Tibial artery (tissue), 4 donors: Measurements from ENCODE around the gene COX7A2L.

Experiments used
- DNase-seq, 2 donors: peaks; one replicate each; pipeline ENCODE4 v3.0.0-alpha.2; 2019
- H3K27ac ChIP-seq, 2 donors: fragments of 200-600 bp; sonication (generic) in 1 of 2; 1 replicate in 1 of 2; 2 replicates in 1 of 2; pipeline ENCODE4 v1.5.1; 2018 to 2019; ENCODE audit warnings: mild to moderate bottlenecking in 1 of 2
- H3K27me3 ChIP-seq, 2 donors: fragments of 200-600 bp; sonication (generic) in 1 of 2; one replicate each; pipeline versions ENCODE4 v1.5.1 to v1.6.0; 2016 to 2019
- H3K36me3 ChIP-seq, 3 donors: fragments of 200-600 bp; sonication (generic) in 2 of 3; one replicate each; pipeline ENCODE4 v1.5.1; 2016 to 2019; ENCODE audit warnings: mild to moderate bottlenecking in 2 of 3
- H3K4me1 ChIP-seq, 4 donors: fragments of 200-600 bp; sonication (generic) in 2 of 4; 1 replicate in 3 of 4; 2 replicates in 1 of 4; pipeline ENCODE4 v1.5.1; 2016 to 2019
- H3K4me3 ChIP-seq, 2 donors: fragments of 200-600 bp; sonication (generic) in 1 of 2; 1 replicate in 1 of 2; 2 replicates in 1 of 2; pipeline ENCODE4 v1.5.1; 2018 to 2019; ENCODE audit warnings: mild to moderate bottlenecking in 2 of 2
- H3K9me3 ChIP-seq, 3 donors: fragments of 200-600 bp; sonication (generic) in 1 of 3; one replicate each; pipeline ENCODE4 v1.5.1; 2016 to 2019
- intact Hi-C: fragments of 100-400 bp; cut with DNase I; formaldehyde crosslinking; loops from one replicate; pipeline ENCODE4 v1.15.0; 2023; ENCODE audit warnings: low total_unique reads
- TF ChIP-seq, protein P1 (sequence below), 2 experiments: fragments of 200-600 bp in 1 of 2; fragments of 450-650 bp in 1 of 2; IDR thresholded peaks; one replicate each; pipeline ENCODE4 v1.5.1; 2017 to 2019; ENCODE audit warnings: antibody characterized with exemption in 2 of 2, mild to moderate bottlenecking in 1 of 2, moderate library complexity in 1 of 2

COX7A2L gene

DNA sequence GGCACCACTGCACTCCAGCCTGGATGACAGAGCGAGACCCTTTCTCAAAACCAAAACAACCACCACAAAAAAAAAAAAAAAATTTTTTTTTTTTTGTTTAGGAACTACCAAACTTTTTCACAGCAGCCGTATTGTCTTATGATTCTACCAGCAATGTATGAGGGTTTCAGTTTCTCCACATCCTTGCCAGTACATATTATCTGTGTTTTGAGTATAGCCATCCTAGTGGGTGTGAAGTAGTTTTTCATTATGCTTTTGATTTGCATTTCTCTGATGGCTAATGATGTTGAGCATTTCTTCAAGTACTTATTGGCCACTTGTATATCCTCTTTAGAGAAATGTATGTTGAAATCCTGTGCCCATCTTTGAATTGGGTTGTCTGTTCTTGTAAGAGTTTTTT lies 51.7 kb downstream of the COX7A2L start:
- no peaks in the 10 kb centered on the region for H3K4me1 ChIP-seq
- H3K36me3 ChIP-seq: peaks cover 10 to 22% (median 21%) of the 10 kb centered on the region in 3 donors
- no peaks in the 10 kb centered on the region for H3K9me3 ChIP-seq
- no peaks in the 10 kb centered on the region for H3K27me3 ChIP-seq
- TF ChIP-seq, protein P1, sequence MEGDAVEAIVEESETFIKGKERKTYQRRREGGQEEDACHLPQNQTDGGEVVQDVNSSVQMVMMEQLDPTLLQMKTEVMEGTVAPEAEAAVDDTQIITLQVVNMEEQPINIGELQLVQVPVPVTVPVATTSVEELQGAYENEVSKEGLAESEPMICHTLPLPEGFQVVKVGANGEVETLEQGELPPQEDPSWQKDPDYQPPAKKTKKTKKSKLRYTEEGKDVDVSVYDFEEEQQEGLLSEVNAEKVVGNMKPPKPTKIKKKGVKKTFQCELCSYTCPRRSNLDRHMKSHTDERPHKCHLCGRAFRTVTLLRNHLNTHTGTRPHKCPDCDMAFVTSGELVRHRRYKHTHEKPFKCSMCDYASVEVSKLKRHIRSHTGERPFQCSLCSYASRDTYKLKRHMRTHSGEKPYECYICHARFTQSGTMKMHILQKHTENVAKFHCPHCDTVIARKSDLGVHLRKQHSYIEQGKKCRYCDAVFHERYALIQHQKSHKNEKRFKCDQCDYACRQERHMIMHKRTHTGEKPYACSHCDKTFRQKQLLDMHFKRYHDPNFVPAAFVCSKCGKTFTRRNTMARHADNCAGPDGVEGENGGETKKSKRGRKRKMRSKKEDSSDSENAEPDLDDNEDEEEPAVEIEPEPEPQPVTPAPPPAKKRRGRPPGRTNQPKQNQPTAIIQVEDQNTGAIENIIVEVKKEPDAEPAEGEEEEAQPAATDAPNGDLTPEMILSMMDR (IDR thresholded peaks at IDR 0.05): no peak
- intact Hi-C loops: no loop called here
- no peak overlapping the region for H3K4me3 ChIP-seq
- DNase-seq: no peak
- H3K27ac ChIP-seq: no peak overlapping the region

DNA sequence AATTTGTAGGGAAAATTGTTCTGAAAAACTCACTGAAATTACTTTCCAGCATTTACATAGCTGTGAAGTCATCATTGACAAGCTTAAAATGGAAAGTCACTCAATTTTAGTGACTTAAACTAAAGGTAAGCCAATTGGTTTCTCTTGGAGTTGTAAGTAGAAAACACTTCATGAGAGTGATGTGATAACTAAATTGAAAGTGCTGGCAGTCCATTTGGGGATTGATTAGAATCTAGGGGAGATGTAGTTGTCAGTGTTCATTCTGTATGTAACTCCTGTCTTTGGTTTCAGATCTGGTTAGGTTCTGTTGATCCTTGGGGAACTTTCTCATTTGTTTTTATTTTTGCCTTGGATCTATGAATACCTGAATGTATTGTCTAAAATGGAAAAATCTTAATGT lies 53.8 kb downstream of the COX7A2L start:
- Histone ChIP-seq H3K9me3 (no peaks in the 10 kb centered on the region), H3K27ac (no peak overlapping the region), H3K36me3 (peaks cover 26 to 42% (median 41%) of the 10 kb centered on the region in 3 donors), H3K4me1 (no peaks in the 10 kb centered on the region), H3K4me3 (no peak overlapping the region), H3K27me3 (no peaks in the 10 kb centered on the region)
- DNase-seq: no peak
- intact Hi-C loops: no loop called here
- TF ChIP-seq, protein P1 (IDR thresholded peaks at IDR 0.05): no peak

DNA sequence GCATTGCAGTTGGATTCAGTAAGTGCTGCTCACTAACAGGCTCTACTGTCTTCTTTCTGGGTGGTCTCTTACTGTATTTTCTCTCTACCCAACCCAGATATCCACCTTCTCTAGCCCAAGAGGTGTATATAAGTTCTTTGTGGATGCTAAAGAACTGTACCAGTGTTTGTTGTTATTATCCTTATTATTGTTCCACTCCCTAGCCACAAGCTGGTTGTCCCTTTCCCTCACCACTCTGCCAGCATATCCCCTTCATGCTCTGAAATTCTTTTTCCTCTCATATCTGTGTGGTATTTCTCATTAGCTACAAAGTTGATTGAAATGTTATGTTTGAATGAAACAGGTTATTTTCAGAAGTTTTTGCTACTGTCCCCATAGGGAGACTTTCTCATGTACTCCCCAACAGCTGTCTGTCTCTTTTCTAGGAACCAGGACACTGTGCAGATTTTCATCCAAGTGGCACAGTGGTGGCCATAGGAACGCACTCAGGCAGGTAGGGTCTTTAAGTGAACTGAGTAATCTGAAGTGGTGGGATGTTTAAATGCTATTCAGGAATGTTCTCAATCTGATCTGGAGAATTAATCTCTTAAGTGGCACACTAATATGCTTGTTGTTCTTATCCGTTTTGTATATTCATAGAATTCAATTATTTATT lies 56.8 kb downstream of the COX7A2L start:
- Histone ChIP-seq H3K36me3 (peaks cover 26 to 44% (median 42%) of the 10 kb centered on the region in 3 donors), H3K27ac (no peak overlapping the region), H3K4me1 (no peaks in the 10 kb centered on the region), H3K27me3 (no peaks in the 10 kb centered on the region), H3K4me3 (no peak overlapping the region), H3K9me3 (no peaks in the 10 kb centered on the region)
- intact Hi-C loops: no loop called here
- DNase-seq: no peak
- TF ChIP-seq, protein P1 (IDR thresholded peaks at IDR 0.05): no peak

DNA sequence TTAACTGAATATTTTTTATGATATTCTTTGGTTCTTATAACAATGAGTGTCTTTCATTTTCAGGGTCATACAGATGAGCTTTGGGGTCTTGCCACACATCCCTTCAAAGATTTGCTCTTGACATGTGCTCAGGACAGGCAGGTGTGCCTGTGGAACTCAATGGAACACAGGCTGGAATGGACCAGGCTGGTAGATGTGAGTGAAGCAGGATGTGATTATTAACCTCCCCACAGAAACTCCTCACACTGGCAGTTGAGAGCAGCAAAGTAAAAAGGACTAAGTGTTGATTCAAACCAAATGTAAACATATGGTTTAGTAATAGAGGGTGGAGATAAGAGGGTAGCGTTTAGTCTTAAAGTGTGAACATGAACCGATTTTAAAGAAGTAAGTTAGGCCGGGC lies 57.8 kb downstream of the COX7A2L start:
- no peak overlapping the region for H3K27ac ChIP-seq
- intact Hi-C loops: no loop called here
- H3K9me3 ChIP-seq: no peaks in the 10 kb centered on the region
- DNase-seq: no peak
- H3K36me3 ChIP-seq: peaks cover 23 to 44% (median 42%) of the 10 kb centered on the region in 3 donors
- TF ChIP-seq, protein P1 (IDR thresholded peaks at IDR 0.05): no peak
- H3K4me1 ChIP-seq: peaks cover 0 to under 1% (median 0%) of the 10 kb centered on the region in 4 donors
- H3K4me3 ChIP-seq: no peak overlapping the region
- H3K27me3 ChIP-seq: no peaks in the 10 kb centered on the region

DNA sequence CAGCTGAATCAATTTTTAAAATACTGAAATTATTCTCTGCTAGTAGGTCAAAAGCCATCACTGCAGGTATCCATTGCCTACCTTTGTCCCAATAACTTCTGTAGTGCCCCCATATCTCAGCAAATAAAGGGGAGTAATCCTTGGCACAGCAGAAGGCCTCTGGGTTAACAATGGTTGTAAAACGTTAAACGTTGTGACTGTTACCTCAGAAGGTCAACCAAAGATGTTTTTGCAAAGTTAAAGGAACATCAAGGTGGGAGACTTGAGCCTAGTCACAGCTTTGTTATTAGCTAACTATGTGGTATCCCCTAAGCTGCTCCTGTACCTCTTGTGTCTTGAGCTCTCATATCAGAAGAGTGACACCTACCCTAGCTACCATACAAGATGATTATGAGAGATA lies 60.5 kb downstream of the COX7A2L start:
- H3K27me3 ChIP-seq: no peaks in the 10 kb centered on the region
- DNase-seq: no peak
- peaks cover 29 to 51% (median 41%) of the 10 kb centered on the region in 3 donors for H3K36me3 ChIP-seq
- intact Hi-C loops: no loop called here
- no peaks in the 10 kb centered on the region for H3K9me3 ChIP-seq
- H3K4me3 ChIP-seq: no peak overlapping the region
- TF ChIP-seq, protein P1 (IDR thresholded peaks at IDR 0.05): no peak
- no peak overlapping the region for H3K27ac ChIP-seq
- H3K4me1 ChIP-seq: peaks cover 0 to 4% (median 0%) of the 10 kb centered on the region in 4 donors
